ENCODE results near the gene ANKS1B. TPM values are rescaled to one million over a fixed set of nuclear protein-coding genes. Genes with fewer than 3 reads are reported as not detected.

The ANKS1B gene
- total RNA-seq, 1 experiment from 2014 or later: 0.61 TPM

DNA sequence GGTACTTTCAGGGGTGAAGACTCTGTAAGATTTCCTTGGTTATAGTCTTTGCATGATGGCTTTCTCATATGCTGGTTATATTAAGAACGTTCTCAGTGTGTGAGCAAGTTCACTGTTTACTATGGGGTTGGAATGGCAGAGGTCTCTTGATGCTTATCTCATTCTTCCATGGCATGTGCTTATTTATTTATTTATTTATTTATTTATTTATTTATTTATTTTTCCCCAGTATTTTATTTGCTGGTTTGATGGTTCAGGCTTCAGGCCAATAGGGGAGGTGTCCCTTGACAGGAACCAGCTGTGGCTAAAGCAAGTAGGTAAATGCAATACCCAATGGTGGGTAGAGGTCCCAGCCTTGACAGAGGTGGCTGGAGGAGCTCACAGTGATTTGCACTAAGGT, 498.5 kb downstream of the ANKS1B start:
- Histone ChIP-seq H3K9me3 (no peaks in the 10 kb centered on the region), H3K27me3 (replicated peaks; ENCODE audit: control insufficient read depth, insufficient read depth, low read length) (no peaks in the 10 kb centered on the region), H3K36me3 (ENCODE audit: control insufficient read depth, insufficient read depth, low read length) (no peaks in the 10 kb centered on the region), H3K4me1 (peaks cover 7% of the 10 kb centered on the region; the same call in 1 of the 2 replicates), H3K4me3 (ENCODE audit: low read depth, low read length) (no peak overlapping the region)
- no peak overlapping the region for H3K4me3 Mint-ChIP-seq (ENCODE audit: unreplicated experiment)
- peaks cover 7% of the 10 kb centered on the region for H3K4me1 Mint-ChIP-seq (ENCODE audit: low read depth, unreplicated experiment)
- no peaks in the 10 kb centered on the region for H3K36me3 Mint-ChIP-seq (ENCODE audit: insufficient read depth, unreplicated experiment)
- ChIA-PET CTCF (no interaction called here), POLR2A (no interaction called here)
- no peak for DNase-seq
- H3K9me3 Mint-ChIP-seq (ENCODE audit: unreplicated experiment): peaks cover 6% of the 10 kb centered on the region
- intact Hi-C loops (cut with micrococcal nuclease; ENCODE audit: unreplicated experiment): no loop called here
- no TSS peak for BruUV-seq (replicated peaks)
- TF ChIP-seq, protein P1, sequence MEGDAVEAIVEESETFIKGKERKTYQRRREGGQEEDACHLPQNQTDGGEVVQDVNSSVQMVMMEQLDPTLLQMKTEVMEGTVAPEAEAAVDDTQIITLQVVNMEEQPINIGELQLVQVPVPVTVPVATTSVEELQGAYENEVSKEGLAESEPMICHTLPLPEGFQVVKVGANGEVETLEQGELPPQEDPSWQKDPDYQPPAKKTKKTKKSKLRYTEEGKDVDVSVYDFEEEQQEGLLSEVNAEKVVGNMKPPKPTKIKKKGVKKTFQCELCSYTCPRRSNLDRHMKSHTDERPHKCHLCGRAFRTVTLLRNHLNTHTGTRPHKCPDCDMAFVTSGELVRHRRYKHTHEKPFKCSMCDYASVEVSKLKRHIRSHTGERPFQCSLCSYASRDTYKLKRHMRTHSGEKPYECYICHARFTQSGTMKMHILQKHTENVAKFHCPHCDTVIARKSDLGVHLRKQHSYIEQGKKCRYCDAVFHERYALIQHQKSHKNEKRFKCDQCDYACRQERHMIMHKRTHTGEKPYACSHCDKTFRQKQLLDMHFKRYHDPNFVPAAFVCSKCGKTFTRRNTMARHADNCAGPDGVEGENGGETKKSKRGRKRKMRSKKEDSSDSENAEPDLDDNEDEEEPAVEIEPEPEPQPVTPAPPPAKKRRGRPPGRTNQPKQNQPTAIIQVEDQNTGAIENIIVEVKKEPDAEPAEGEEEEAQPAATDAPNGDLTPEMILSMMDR (IDR thresholded peaks at IDR 0.05; ENCODE audit: insufficient read depth in 1 of 2, low read depth in 1 of 2, low read length in 1 of 2, severe bottlenecking in 1 of 2, unreplicated experiment in 1 of 2): no peak
- H3K27me3 Mint-ChIP-seq (ENCODE audit: insufficient read depth, unreplicated experiment): no peaks in the 10 kb centered on the region
- no peak overlapping the region for H3K27ac Mint-ChIP-seq (ENCODE audit: unreplicated experiment)

DNA sequence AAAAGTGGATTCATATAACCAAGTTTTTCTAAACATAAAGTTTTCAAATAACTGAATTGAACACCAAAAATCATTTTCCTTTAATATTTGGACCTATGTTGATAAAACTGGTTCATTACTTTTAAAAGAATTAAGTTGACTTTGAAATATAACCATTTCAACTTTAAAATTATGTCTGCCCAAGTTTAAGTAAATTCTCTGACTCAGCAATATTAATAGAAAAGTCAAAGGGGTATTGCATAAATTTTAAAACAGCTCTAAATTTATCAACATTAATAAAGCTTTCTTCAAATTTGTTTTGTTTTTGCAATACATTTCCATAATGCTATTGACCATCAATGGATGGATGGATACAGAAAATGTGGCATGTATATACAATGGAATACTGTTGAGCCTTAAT, 505.6 kb downstream of the ANKS1B start:
- no TSS peak for BruUV-seq (replicated peaks)
- no peak overlapping the region for H3K27ac Mint-ChIP-seq (ENCODE audit: unreplicated experiment)
- Histone ChIP-seq H3K4me3 (ENCODE audit: low read depth, low read length) (no peak overlapping the region), H3K4me1 (no peaks in the 10 kb centered on the region), H3K36me3 (ENCODE audit: control insufficient read depth, insufficient read depth, low read length) (no peaks in the 10 kb centered on the region), H3K9me3 (no peaks in the 10 kb centered on the region), H3K27me3 (replicated peaks; ENCODE audit: control insufficient read depth, insufficient read depth, low read length) (no peaks in the 10 kb centered on the region; the same call in 1 of the 2 replicates)
- no peaks in the 10 kb centered on the region for H3K9me3 Mint-ChIP-seq (ENCODE audit: unreplicated experiment)
- no peaks in the 10 kb centered on the region for H3K27me3 Mint-ChIP-seq (ENCODE audit: insufficient read depth, unreplicated experiment)
- POLR2A ChIA-PET: no interaction called here
- DNase-seq: no peak
- H3K4me3 Mint-ChIP-seq (ENCODE audit: unreplicated experiment): no peak overlapping the region
- H3K36me3 Mint-ChIP-seq (ENCODE audit: insufficient read depth, unreplicated experiment): no peaks in the 10 kb centered on the region
- H3K4me1 Mint-ChIP-seq (ENCODE audit: low read depth, unreplicated experiment): no peaks in the 10 kb centered on the region
- intact Hi-C loops (cut with micrococcal nuclease; ENCODE audit: unreplicated experiment): no loop called here
- CTCF ChIA-PET: no interaction called here
- TF ChIP-seq, protein P1 (IDR thresholded peaks at IDR 0.05; ENCODE audit: insufficient read depth in 1 of 2, low read depth in 1 of 2, low read length in 1 of 2, severe bottlenecking in 1 of 2, unreplicated experiment in 1 of 2): no peak

DNA sequence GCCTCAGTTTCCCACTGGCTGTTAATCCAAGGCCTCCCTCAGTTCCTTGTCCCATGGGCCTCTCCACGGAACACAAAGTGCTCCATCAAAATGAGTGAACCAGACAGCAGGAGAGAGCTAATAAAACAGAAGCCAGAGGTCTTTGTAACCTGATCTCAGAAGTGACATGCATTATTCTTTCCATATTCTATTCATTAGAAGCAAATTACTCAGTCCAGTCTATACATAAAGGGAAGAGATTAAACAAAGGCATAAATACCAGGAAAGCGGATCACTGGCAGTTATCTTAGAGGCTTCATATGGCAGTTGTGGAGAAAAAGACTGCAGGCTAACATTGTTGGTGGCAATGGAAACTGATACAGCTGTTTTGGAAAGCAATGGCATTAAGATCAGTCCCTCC, 507.8 kb downstream of the ANKS1B start:
- no peaks in the 10 kb centered on the region for H3K9me3 Mint-ChIP-seq (ENCODE audit: unreplicated experiment)
- no peaks in the 10 kb centered on the region for H3K27me3 Mint-ChIP-seq (ENCODE audit: insufficient read depth, unreplicated experiment)
- Histone ChIP-seq H3K36me3 (ENCODE audit: control insufficient read depth, insufficient read depth, low read length) (no peaks in the 10 kb centered on the region), H3K4me3 (ENCODE audit: low read depth, low read length) (no peak overlapping the region), H3K9me3 (no peaks in the 10 kb centered on the region), H3K27me3 (replicated peaks; ENCODE audit: control insufficient read depth, insufficient read depth, low read length) (no peaks in the 10 kb centered on the region; the same call in 1 of the 2 replicates), H3K4me1 (no peaks in the 10 kb centered on the region)
- ChIA-PET POLR2A (no interaction called here), CTCF (no interaction called here)
- TF ChIP-seq, protein P1 (IDR thresholded peaks at IDR 0.05; ENCODE audit: insufficient read depth in 1 of 2, low read depth in 1 of 2, low read length in 1 of 2, severe bottlenecking in 1 of 2, unreplicated experiment in 1 of 2): no peak
- no peaks in the 10 kb centered on the region for H3K4me1 Mint-ChIP-seq (ENCODE audit: low read depth, unreplicated experiment)
- H3K4me3 Mint-ChIP-seq (ENCODE audit: unreplicated experiment): no peak overlapping the region
- DNase-seq: no peak
- H3K36me3 Mint-ChIP-seq (ENCODE audit: insufficient read depth, unreplicated experiment): no peaks in the 10 kb centered on the region
- no peak overlapping the region for H3K27ac Mint-ChIP-seq (ENCODE audit: unreplicated experiment)
- BruUV-seq (replicated peaks): no TSS peak
- intact Hi-C loops (cut with micrococcal nuclease; ENCODE audit: unreplicated experiment): no loop called here

Data from Caco-2 (cell line).